ENCODE measurements around the gene SULT4A1.

The SULT4A1 gene

DNA sequence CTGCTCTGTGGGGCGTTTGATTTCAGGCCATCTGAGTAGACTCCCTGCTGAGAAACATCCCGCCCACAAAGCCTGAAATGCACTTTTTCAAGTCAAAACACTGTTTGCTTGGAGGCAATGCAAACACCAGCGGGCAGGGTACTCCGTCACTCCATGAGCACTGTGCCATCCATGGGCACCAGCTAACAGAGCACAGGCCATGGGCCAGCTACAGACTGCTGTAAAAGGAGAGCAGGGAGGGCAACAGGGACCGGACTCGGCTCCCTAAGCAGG is 33.7 kb downstream of the SULT4A1 start:
- DNase-seq (ENCODE audit: low read depth): no peak

DNA sequence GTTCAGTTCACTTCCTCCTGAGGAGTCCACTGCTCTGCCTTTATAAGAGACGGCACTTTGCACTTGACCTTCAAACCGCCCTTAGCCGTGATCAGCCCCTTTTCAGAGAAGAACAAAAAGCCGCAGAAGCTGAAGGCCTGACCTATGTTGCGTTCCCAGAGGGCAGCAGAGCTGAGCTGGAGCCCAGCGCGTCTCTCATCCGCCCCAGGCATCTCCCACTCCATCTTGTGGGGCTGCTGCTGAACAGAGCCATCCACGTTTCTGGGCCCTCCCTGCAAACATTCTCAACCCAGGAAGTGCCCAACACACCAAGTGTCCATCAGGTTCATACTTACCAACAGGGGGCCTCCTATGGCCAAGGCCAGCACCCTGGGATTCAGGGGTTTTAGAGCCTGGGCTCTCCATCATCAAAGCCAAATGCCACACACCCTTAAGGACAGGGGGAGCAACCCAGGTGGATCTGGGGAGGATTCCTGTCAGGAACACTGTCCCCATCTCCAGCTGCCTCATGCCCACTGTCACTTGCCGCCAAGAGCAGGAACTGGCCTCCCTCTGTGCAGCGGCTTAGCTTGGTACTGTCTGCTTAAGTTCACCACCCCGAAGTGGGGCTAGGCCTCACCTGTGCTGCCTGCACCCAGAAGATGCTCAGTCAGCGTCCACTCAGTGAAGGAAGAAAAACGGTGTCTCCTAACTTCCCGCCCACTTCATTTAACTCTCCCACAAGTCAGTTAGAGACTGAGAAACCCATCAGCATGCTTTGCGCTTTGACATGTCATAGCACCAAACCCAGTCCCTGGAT is 34.2 kb downstream of the SULT4A1 start:
- DNase-seq (ENCODE audit: low read depth): no peak

DNA sequence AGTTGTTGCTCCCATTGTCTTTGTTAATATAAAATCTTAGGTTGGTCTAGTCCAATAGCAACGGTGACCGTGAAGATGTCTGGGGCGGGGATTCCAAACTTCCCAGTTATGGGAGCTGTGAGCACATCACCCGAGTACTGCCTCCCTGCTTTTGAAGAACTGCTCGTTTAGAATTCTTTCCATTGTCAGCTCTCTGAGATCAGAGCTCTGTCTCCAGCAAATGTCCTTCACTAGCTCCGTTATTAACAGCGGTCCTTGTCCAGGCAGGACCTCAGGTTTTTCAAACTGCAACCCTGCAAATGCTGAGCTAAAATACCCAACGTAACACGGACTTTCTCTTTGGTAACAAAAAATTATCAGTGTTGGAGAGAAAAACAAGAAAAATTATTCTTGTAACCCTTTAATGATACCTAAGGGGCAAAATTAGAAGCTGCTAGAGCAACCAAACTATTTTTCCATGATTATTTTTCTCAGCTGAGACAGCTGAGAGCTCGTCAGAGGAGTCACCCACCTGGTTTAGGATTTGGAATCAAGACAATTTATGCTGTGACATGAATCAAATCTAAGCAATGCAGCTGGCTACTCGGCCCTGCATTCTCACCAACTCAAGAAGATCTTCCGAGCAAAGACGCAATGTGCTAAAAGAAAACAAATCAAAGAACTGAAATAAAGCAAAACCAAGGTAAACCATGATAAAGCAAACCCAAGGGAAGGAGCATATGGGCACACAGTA is 35.1 kb downstream of the SULT4A1 start:
- DNase-seq (ENCODE audit: low read depth): peak; percentile 8

DNA sequence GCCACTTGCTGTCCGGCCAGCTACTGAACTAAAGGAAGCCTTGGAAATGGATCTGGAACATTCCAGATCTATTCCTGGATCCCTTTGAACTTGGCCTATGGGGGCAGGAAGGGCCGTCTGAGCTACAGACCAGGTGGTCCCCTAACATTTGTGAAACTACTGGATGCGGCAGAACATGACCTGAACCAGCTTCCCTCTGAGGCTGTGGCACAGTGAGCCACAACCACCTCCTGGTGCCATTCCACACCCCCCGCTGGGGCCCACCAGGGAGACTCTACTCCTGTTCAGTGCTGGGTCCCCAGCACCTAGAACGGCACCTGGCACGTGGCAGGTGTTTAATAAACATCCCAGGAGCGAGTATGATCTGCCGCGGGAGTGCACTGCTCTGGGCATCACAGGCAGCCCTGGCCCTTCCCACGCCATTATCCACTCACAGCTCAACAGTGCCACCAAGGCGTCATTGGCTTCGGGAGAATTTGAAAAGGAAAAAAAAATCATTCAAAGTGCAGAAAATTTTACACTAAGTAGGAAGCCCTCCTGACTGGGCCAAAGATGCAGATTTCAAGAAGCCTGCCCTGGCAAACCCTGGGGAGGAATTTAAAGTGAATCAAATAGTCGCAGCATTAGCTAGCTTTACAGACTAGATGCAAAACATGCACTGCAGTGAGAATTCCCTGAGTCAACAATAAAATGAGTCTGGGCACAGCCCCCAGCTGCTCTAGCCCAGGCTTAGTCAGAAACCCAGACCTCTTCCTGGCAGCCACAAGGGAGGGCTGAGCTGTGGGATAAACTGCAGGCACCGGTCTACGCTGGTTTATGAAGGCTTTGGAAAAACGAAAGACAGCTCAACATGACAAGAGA is 35.9 kb downstream of the SULT4A1 start:
- peak; percentile 85 for DNase-seq (ENCODE audit: low read depth)

DNA sequence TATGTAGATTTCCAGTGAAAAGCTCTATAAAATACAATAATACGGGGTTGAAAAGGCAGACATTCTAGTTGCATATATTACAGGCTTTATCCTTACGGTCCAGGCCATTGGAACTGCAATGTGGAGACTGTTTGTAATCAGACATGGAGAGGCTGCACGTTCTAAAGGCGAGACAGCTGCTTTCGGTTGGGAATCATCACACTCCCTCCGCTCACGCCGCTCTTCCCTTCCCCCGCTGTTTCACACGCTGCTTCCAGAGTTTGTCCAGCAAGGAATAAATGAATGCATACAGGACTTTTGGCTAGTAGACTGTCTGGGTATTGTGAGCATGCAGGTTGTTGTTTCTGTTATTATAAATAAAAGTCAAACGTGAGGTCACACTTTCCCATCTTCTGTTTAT is 36.7 kb downstream of the SULT4A1 start:
- DNase-seq (ENCODE audit: low read depth): no peak

DNA sequence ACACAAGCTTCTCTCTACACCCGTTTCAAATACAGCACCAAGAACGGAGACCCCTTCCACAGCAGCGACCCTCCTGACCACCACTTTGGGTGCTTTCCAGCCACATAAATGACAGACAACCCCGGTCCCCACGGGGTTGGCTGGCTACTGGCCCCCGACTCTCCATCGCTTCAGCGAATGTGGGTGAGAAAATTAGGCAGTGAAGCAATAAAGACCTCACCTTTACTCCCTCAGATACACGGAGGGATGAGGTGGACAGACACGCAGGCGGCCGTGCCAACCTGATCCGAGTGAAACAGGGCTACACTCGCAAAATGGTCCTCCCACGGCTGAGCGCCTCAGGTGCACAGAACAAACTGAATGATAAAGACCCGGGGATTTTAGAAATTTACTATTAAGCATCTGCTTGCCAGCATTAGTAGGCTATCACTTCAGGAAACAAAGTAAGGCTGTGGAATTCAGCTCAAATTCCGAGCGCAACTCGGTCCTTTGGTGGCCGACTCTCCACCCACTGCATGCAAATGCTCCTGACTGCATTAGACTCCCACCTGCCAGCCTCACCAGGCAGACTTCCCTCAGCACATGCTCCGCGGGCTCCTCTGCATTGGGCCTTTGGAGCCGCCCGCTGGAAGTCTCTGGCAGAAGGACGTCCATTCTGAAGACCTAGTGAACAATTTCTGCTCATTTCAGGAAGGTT is 37.4 kb downstream of the SULT4A1 start:
- no peak for DNase-seq (ENCODE audit: low read depth)

DNA sequence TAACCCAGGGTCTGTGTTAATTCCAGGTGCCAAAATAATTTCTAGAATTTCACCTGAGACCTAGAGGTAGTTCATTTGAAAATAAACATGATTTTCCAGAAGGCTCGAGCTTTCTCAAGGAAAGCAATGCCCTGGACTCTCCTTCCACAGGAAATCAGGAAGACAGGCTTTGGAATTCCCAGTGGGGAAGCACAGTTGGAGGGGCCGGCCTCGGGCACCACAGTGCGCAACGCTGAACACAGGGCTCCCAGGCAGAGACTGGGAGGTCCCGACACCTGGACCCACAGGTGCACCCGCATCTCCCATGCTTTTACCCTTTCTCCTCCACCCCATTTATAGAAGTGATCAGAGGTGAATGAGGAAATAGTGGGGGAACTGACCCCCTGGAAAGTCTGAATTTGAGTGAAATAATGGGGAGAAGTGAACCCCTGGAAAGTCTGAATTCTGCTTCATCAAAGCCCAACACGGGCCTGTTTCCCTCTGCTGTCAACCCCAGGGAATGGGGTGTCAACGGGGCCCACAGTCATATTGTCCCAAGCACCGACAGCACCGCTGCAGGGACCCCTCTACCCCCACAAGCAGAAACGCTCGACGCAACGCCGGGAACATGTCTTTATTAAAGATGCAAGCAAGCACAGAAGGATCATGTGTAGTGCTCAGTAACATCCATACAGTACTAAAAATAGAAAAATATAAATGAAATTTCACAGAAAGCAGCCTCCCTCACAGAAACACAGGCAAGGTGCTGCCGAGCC is 38.2 kb downstream of the SULT4A1 start:
- DNase-seq (ENCODE audit: low read depth): no peak

DNA sequence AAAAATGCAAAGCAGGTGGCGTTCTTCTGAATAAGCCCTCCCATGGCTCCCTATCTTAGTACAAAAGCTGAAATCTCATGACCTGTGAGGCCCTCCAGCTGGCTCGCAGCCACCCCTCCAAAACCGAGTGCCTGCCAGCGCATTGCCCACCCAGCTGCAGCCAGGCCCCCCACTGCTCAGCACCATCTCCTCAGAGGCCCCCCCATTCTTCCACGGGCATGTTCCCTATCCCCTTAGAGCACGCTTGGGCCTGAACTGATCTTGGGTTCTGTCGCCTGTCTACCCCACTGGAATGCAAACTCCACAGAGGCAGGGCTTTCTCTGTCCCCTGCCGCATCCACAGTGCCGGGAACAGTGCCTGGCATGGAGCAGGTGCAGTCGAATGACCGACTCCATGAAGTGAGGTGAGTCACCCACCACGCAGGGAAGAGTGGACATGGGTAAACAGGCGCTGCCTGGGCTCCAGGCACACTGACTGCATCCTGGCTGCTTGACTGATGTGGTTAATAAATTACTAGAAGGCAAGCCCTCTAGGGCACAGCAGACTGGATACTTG is 38.9 kb downstream of the SULT4A1 start:
- peak; percentile 3 for DNase-seq (ENCODE audit: low read depth)

DNA sequence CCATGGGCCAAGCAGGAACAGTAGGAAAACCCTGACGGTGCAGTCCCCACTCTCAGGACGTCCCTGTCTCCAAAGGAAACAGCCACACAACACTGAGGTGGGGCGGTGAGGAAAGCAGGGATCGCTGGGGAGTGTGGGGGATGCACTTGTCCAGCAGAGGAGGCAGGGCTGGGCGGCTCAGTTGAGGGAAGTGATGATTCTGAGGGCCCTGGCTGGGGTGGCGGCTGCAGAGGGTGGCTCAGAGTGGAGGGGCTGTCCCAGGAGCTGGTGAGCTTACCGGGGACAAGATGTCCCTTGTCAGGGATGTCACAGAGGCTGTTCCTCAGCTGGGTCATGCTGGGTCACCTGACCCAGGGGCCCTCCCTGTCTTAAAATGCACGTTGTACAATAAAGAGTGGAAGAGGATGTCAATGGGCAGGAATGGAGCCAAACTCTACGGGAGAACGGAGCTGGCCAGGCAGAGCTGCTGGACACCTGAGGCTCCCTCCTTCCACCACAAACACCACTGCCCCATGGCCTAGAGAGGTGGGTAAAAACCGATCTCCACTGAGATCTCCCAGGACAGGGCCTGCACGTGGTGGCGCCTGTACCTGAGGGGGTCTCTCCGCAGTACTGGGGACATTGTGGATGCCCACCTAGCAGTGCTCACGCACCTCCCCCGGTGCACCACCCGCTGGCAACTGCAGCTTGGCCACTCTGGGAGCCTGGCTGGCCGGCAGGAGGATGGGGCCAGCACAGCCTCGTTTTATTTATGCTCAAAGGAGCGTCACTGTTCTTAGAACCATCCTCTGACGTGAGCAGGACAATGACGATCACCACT is 40.5 kb downstream of the SULT4A1 start:
- DNase-seq (ENCODE audit: low read depth): no peak

DNA sequence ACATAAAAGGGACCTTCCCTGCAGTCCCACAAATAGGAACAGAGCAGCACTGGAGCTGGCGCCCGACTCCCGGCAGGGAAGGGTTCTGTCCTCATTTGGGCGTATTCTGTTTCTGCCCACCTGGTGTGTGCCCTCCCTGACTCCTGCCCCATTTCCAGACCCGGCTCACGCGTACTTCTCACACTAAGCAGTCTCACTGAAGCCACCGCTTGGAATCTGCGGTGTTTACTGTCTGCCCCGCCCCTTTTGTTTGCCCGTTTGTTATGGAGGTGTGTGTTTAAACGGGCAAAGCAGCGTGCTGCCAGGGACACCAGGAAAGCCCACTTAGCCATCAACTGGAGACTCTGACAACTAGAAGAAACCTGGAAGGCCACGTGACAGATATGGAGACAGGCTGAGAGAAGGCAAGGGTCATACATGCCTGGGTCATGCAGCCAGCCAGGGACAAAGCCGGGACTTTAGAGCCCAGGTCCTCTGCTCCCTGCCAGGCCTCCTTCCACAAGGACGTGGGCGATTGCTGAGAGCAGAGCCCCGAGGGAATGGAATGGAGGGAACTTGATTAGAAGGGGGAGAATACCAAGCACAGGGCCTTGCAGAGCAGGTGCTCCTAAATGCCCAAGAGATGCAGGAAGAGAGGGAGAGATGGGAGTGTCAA is 41.5 kb downstream of the SULT4A1 start:
- no peak for DNase-seq (ENCODE audit: low read depth)

DNA sequence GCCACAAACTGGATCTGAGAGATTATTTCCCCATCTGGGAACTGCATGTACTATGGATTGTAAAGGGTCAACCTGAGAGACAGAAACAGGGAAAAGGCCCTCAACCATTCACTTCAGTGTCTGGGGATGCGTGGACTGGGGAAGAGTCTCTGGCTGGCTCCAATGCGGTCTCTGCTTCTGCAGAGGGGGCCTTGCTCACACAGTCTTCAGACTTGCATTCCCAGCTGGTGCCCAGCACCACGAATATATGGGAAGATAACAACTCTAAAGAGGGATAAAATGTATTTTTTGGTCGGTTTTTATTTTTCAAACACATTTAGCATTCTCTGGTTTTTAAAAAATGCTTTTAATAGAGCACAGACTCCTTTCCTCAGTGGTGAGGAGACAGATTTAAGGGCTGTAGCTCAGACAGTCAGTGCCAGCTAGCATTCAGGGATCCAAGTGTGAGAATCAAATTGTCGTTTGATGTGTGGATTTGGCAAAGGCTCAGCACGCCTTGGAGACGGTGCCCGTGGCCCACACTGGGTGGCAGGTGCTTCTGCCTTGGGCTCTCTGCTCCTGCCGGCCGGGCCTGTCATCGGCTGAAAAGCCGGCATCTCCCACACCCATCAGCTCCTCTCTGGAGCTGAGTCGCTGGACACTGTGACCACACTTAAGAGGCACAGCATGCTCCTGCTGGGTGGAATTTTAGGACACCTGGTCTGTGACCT is 42.2 kb downstream of the SULT4A1 start:
- DNase-seq (ENCODE audit: low read depth): no peak

DNA sequence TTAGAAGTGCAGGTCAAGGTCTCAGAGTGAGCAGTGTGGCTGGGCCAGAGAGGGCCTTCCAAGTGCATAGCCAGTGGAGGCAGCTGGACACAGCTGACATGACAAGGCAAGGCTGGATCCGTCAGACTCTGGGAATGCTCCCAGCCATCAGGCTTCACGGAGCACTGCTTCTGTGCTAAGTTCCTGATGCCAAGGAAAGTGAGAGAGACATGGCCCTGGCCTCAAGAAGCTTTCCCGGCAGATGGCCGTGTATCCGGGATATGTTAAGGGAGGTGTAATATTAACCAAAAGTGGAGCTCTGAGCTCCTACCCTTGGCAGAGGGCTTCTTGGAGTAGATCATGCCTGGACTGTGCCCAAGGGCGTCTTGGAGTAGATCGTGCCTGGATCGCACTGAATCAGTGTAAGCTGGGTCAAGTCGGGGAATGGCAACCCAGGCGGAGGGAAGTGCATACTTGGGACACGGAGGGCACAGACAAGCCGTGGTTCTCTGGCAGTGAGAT is 42.8 kb downstream of the SULT4A1 start:
- no peak for DNase-seq (ENCODE audit: low read depth)

DNA sequence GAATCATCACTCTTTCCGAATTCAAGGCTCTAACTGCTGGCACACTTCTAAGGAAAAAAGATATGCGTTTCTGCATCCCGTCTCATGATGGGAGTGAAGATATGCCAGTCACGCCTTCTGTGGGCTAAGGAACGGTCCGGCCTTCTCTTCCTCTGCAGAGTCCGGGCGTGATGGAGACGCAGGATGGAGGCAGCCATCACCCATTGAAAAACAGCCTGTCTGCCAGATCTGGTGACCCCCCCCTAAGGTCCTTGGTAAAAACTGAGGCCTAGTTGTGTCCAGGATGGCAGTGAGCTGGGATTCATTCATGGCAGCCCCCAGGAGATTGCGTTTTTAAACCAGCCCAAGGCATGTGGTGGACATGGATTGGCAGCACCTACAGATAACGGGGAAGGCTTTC is 43.3 kb downstream of the SULT4A1 start:
- DNase-seq (ENCODE audit: low read depth): no peak

DNA sequence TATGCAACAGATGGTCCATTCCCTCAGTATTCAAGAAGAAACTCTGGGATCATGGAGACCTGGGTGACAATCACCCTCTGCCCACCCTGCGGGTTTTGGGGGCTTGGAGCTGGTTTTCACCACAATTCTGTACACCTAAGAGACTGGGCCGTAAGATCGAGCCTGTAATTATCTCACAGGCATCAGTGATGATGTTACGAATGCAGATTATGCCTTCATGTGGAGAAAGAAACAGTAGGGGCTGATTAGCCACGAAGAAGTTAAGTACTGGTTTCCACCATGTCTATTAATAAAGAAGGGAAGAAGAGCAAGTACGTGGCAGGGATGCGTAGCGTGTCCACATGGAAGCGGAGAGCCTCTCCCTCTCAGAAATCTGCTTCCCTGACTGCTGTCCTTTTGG is 44.9 kb downstream of the SULT4A1 start:
- DNase-seq (ENCODE audit: low read depth): no peak

DNA sequence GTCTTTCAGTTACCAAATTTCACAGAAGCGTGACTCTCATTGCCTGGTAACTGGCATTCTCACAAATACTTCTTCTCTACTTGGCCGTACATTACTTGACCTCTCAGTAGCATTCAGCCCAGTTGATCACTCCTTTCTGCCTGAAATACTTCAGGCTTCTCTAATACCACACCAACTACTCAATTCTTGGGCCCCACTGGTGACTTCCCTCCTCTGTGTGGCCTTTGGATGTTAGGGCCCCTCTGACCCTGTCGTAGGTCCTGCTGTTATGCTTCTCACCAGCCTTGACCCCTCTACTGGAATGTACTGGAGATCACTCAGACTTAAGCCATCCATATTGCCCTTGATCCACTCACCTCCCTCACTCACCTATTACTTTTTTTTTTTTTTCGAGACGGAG is 48.0 kb downstream of the SULT4A1 start:
- DNase-seq (ENCODE audit: low read depth): no peak

DNA sequence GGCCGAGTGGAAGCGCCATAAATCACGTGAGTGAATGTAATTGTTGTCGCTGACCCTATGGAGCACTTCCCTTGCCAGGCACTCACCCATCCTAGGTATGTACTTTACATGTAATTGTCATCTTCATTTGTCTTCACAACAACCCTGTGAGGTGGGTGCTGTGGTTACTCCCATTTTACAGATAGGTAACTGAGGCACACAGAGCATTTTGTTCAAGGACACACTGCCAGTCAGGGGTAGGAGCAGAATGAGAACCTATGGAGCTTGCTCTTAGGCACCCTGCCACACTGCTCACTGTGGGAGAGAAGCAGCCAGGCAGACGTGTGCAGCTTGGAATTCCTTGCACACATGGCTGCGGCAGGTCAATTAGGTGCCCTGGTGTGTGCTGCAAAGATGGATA is 49.4 kb downstream of the SULT4A1 start:
- DNase-seq (ENCODE audit: low read depth): no peak

DNA sequence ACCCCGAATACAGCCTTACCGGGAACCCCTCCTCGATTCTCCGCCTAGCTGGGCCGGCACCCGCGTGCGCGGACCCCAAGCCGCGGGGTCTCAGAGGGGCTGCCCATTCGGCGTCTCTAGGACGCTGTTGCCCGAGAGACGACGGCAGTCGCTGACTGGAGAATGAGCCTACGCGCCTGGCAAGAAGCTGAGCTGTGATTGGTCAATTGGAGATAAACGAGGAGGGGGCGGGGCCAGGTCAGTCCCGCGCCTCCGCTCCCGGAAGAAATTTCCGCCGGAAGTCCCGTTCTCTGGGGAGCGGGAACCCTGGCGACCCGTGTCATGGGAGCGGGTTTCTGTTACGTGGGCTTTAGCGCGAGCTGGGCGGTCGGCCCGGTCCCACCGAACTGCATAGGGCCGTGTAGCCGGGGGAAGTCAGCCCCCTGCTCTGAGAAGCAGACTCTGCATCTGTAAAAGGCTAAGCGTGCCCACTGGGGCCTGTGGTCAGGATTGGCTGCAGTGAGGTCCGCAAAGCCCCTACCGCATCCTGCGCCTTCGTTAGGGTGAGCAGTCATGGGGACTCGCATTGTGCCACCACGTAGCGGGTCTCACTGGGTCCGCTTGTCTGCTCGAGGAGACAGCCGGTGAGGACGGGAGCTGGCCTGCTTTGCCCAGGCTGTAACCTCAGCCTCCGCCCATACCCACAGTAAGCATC is 50.0 kb downstream of the SULT4A1 start, which contains the start of gene EFCAB6:
Gene EFCAB6, minus strand, starts transcription at position 157 of the 694 bp plus-strand sequence. CDS start 29,987 bp downstream, outside the sequence.
- DNase-seq (ENCODE audit: low read depth): peak; percentile 87

DNA sequence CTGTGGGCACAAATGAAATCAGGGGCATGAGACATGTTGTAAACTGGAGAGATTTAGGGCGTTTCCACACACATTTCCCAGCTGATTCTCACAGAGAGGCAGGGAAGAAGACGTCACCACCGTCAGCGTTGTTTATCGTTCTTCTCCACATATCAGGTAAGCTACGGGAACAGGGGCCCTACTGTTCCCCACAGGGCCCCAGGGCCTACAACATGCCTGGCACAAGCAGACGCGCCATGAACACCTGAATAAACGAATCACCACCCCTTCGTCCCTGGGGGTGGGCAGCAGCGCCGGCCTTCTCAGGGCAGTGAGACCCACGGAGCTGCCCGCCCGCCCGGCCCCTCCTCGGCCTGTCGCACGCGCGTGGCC is 50.5 kb downstream of the SULT4A1 start:
- DNase-seq (ENCODE audit: low read depth): peak; percentile 71

Measured in amniotic epithelial cell (primary cell).